GM19455 (cell line): ENCODE data around the gene KCNJ4.

Source experiments
- ATAC-seq: cut with Tn5 transposase; IDR thresholded peaks from one replicate; pipeline ENCODE4 v1.9.1; 2021; ENCODE audit not compliant: unreplicated experiment

KCNJ4 gene

DNA sequence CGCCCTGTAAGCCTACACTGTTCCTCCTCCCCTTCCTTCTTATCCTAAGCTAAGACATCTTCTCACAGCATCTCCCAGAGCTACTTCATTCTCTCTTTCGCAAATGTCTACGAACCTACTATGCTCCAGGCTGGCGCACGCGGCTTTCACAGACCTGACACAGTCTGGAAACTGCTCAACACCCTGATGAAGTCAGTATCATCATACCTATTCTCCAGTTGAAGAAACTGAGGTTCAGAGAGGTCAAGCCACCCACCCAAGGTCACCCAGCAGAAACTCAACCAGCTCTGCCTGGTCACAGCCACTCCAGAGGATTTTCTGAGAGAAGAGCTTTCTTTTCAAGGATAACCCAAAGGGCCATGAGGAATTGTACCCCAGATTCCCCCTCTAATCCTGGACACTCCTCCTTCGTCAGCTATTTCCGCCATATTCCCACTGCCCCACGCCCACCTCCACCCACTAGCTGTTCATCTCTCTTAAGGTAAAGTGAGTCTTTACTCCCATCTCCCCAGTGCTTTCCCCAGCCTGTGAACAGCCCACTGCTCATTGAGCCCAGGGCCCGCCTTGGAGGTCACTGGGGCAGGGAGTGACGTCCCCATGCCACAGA lies 1.8 kb downstream of the KCNJ4 start:
- ATAC-seq = no peak

GRCh38 chr22:38452373-38453065 lies 2.5 kb downstream of the KCNJ4 start:
- ATAC-seq = no peak

DNA sequence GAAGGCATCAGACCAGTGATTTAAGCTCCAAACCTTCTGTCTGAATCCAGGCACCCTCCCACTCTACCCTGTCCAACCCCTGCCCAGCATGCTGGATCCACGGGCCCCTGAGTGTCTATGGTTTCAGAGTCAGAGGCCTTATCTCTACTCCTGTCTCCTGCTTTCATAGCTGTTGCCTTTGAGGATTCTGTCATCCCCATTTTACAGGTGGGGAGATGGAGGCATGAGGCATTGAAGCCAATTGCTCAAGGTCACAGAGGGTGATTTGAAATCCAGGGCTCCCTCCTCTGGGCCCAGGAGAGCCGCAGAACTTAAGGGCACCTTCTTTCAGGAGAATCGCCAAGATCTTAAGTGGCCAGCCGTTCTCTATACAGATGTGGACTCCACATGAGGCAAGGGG lies 3.1 kb downstream of the KCNJ4 start:
- ATAC-seq = no peak

DNA sequence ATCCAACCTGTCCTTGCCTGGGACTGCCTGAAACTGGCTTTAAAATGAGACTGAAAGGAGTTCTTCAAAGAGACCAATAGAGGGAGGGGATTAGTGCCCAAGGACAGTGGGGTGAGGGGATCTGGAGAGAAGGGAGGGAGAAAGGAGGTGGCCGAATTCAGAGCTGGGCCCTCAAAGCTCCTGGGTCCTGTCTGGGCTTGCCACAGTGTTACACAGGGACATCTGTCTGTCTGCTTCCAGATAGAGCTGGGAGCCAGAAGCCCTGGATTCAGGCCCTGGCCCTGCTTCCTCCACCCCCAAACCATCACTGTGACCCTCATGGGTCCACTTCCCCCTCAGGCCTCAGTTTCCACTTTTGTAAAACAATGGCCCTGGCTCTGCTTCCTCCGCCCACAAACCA lies 3.6 kb downstream of the KCNJ4 start:
- no peak for ATAC-seq

DNA sequence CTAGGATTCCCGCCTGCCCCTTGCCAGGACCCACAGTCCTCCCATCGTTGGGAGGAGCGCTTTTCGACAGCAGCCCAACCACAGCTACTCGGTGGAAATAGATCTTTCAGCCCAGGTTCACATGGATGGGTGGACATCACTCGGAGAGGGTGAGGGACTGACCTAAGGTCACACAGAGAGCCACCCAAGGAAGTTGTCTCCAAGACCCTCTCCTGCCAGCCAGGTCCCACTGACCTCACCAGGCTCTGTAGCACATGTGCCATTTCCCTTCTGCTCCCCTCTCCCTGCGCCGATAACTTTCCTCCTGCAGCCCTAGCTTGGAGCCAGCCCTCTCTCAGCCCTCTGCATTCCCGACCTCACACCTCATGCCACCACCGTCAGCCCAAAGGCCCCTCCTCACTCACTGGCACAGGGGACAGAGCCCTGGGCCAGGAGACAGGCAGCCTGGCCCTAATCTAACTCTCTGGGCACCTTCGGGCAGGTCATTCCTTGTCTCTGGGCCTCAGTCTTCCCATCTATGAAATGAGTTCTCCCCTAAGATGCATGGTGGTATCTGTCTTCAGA lies 4.7 kb downstream of the KCNJ4 start:
- no peak for ATAC-seq

- ATAC-seq = no peak
Measured at GRCh38 chr22:38449776-38450175, 5.2 kb downstream of the KCNJ4 start.

DNA sequence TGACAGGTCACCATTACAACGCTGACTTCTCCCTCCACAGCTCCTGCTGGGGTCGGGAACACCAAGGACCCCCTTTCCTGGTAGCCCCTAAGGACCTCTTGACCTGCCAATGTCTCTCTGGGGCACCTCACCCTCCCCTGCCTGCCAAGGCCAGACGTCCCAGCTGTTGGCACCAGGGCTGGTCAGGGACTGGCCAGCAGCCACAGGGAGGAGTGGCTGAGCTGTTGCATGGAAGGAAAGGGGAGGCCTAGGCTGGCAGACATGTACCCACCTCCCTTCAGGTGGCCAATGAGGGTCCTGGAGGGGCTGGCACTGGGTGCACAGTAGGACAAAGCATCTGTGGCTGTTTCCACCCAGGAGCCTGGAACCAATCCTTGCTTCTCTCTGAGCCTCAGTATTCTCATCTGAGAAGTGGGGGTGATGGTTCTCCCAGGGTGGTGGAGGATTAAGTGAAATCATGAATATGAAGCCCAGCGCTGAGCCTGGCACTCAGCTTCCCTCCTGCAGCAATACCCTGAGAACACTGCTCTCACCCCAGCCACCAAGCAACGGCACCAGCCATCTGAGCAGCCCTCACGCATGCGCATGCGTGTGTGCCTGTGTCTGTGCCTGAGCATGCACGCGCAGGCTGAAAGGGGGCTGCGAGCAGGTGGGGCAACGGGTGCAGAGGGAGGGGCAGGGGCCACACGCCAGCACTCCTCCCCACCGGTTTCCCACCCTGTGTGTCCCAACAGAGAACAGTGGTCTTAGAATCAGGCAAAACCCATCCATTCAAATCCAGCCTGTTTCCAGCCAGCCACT lies 5.9 kb downstream of the KCNJ4 start:
- ATAC-seq = no peak

- ATAC-seq = no peak
Measured at GRCh38 chr22:38446018-38446601, 8.9 kb downstream of the KCNJ4 start.

GRCh38 chr22:38444783-38445182 lies 10.2 kb downstream of the KCNJ4 start:
- ATAC-seq = no peak

DNA sequence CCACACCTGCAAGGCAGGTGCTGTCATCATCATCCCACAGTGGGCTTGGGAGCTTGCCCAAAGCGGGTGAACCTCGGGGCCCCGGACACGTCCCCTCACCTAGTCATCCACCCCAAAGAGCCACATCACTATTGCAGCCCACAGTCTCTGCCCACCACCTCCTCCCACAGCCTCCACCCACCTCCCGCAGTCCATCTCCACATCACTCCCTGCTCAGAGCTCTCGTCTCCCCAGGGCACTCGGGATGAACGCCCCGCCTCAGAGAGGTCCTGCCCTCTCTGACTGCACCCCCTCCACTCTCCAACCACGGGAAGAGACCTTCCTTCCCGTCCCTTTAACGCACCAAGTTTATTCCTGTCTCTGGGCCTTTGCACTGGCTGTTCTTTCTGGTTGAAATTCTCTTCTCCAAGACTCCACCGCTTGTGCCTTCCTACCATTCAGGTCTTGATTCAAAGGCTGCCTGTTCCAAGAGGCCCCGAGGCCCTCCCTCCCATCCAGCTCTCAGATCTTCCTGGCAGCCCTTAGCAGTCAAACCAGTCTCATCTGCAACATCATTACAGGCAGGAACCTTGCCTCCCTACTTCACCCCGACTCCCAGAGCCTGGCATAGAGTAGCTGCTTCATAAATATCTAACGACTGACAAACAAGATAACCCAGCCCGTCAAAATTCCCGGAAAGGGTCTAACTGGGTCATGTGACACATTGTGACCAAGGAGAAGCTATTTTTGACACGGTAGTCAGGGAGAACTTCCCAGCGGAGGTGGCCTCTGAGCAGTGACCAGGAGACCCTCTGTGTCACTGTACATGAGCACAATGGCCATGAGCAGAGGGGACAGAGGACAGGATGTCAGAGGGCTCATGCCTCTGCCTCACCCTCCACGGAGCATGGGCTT lies 11.1 kb downstream of the KCNJ4 start:
- ATAC-seq = no peak

DNA sequence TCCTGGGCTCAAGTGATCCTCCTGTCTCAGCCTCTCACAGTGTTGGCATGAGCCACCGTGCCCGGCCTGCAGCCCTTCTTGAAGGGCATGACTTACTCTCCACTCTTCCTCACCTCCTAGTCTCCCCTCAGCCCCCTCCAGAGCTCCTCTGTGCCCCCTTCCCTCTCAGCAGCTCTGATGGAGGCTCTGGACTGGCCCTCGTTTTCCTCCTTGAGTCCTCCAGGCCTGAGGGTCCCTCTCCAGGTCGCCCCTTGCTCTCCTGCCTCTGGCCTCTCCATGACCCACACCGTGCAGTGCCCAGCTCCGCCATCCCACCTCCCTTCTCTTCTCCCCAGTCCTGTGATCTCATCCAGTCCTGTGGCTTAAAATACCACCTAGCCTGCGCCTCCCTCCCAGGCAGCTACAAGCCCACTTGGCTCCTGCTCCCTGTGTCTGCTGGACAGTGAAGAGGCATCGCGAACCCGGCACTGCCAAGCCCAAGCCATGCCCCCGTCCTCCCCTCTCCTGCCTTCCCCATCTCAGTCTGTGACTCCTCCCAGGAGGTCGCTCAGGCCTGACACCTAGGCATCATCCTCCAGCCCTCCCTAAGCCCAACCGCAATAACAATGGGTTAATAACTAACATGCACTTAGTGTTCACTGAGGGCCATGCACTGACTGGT lies 11.9 kb downstream of the KCNJ4 start:
- ATAC-seq = no peak

- ATAC-seq = no peak
Measured at GRCh38 chr22:38441620-38442287, 13.2 kb downstream of the KCNJ4 start.

- no peak for ATAC-seq
Measured at GRCh38 chr22:38440747-38441350, 14.2 kb downstream of the KCNJ4 start.

DNA sequence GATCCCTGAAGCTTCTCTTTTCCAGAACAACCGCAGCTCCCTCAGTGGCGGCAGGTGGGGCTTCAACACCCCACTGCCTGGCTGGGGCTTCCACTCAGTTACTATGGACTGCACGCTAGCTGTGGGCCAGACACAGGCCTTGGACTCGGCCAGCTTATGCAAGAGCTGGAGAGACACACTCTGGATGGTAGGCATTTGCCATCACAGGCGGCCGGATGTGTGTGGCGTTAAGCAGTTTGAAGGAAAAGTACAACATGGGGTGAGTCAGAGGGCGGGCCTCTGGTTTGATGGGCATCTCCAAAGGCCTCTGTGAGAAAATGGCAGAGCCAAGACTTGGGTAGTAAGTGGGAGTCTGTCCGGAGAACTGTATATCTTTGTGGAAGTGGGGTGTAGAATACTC lies 17.6 kb downstream of the KCNJ4 start:
- ATAC-seq = no peak

DNA sequence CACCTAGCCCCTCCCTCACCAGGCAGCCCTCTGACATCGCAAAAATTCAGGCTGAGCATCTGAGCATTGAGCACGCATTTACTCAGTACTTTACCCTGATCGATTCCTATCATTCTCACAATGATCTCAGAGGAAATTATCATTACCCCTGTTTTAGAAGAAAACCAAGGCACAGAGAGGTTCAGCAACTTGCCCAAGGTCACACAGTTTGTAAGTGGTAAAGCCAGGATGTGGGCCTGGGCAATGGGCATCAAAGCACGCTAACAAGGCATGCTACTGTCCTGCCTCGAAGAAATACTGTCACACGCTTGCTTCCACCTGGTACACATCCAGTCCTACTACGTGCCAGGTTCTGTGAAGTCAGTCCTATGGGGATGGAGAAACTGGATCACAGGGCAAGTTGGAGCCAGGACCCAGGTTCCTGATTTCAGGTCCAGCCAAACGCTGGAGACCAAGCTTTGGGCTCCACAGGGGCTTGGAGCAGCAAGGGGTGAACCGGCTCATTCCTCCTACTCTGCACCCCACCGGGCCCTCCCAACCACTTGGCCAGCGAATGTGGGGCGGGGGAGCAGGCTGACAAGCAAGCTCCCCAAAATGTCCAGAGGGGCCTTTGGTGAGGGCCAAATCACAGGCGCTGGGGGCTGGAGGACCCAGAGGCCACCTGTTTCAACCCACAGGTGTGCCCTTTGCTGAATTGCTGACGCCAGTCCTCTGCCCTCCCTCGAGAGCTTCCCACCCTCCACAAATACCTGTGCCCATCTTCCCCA lies 18.2 kb downstream of the KCNJ4 start:
- no peak for ATAC-seq

DNA sequence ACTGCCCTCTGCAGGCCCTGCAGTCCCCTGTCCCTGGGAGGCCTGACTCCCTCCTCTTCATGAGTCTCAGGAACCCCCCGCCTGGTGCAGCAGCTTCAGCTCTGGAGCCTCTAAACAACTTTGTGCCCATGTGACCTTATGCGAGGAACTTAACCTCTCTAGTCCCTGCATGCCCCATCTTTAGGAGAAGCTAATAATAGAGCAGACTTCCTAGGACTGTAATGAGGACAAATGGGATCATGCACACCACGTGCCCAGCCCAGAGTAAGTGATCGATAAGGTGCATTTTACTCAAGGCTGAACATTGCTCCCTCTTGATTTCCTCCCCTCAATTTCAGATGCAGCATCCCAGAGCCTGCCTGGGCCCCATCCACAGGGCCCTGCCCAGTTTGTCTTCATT lies 19.0 kb downstream of the KCNJ4 start:
- no peak for ATAC-seq

DNA sequence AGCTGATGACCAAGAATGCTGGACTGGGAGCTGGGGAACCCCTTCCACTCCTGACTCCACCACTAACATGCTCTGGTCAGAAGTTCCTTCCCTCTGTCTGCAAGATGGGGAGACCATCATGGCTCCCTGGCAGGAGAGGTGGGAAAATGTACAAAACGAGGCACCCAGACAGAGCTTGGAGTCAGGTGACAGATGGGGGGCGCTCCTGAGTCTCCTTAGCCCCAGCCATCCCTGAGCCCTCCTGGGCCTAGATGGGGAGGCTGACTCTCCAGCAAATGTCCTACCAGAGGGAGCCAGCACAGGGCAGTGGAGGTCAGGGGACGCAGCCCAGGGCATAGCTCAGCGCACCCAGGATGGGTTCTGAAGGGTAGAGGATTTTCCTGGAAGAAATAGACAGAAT lies 20.0 kb downstream of the KCNJ4 start:
- no peak for ATAC-seq

- ATAC-seq = no peak
Measured at GRCh38 chr22:38433871-38434270, 21.1 kb downstream of the KCNJ4 start.
